ENCODE data around the gene ZFYVE28. TPM values are rescaled to one million over a fixed set of nuclear protein-coding genes. Genes with fewer than 3 reads are reported as not detected.
A peak's percentile ranks its signal among the peaks of the same experiment; 100 is the strongest.

ZFYVE28 gene
- total RNA-seq, 1 donor from 2014 or later, result 0.44 TPM

DNA sequence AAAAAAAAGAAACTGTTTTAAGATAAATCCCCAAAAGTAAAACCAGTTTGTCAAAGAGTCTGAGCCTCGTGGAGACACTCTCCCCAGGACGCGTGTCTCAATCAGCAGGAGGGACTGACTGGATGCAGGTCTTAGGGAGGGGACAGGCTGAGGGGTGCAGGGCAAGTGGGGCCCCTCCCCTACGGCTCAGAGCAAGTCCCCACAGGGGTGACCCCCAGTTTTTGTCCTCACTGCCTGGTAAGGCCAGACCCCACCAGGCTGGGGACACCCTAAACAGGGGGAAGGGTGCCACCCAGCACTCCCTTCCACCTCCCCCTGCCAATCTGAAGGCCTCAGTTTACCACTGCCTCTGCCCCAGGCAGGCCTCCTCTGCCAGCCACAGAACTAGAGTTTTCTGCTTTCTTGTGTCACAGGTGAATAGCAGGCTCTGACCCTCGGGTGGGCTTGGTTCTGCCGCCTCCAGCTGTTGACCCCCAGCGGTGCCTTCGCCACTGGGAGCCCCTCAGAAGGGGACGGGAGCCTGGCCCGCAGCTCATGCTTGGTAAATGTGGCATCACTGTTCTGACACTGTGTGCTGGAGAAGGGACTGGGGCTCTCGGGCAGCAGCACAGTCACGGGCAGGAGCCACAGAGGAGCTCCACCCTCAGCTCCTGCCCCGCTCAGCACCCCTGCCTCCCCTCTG is 86.8 kb downstream of the ZFYVE28 start:
- Mint-ChIP-seq H3K36me3 (ENCODE audit: low read depth, unreplicated experiment) (peaks cover 5% of the 10 kb centered on the region), H3K27me3 (ENCODE audit: unreplicated experiment) (peaks cover 5% of the 10 kb centered on the region), H3K4me3 (ENCODE audit: unreplicated experiment) (no peak overlapping the region), H3K4me1 (ENCODE audit: unreplicated experiment) (peaks cover 4% of the 10 kb centered on the region), H3K9me3 (ENCODE audit: unreplicated experiment) (no peaks in the 10 kb centered on the region), H3K27ac (ENCODE audit: unreplicated experiment) (no peak overlapping the region)
- DNase-seq (ENCODE audit: low spot score), result no peak
- TF ChIP-seq, protein P1, sequence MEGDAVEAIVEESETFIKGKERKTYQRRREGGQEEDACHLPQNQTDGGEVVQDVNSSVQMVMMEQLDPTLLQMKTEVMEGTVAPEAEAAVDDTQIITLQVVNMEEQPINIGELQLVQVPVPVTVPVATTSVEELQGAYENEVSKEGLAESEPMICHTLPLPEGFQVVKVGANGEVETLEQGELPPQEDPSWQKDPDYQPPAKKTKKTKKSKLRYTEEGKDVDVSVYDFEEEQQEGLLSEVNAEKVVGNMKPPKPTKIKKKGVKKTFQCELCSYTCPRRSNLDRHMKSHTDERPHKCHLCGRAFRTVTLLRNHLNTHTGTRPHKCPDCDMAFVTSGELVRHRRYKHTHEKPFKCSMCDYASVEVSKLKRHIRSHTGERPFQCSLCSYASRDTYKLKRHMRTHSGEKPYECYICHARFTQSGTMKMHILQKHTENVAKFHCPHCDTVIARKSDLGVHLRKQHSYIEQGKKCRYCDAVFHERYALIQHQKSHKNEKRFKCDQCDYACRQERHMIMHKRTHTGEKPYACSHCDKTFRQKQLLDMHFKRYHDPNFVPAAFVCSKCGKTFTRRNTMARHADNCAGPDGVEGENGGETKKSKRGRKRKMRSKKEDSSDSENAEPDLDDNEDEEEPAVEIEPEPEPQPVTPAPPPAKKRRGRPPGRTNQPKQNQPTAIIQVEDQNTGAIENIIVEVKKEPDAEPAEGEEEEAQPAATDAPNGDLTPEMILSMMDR (IDR thresholded peaks at IDR 0.05; ENCODE audit: unreplicated experiment), result no peak

DNA sequence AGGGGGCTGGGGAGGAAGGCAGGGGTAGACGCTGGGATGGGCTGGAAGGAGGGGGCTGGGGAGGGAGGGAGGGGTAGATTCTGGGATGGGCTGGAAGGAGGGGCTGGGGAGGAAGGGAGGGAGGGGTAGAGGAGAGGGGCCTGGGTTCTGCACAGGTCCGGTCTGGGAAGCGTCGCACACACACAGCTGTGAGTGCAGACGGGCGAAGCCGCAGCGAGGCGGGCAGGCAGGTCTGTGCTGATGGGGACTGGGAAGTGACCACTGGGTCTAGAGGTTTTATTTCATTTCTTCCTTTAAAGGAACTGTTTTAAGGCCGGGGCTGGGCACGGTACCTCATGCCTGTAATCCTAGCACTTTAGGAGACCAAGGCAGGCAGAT is 87.4 kb downstream of the ZFYVE28 start:
- DNase-seq (ENCODE audit: low spot score), result no peak
- TF ChIP-seq, protein P1 (IDR thresholded peaks at IDR 0.05; ENCODE audit: unreplicated experiment), result no peak
- Mint-ChIP-seq H3K27ac (ENCODE audit: unreplicated experiment) (no peak overlapping the region), H3K36me3 (ENCODE audit: low read depth, unreplicated experiment) (no peaks in the 10 kb centered on the region), H3K27me3 (ENCODE audit: unreplicated experiment) (peaks cover 5% of the 10 kb centered on the region), H3K4me3 (ENCODE audit: unreplicated experiment) (no peak overlapping the region), H3K4me1 (ENCODE audit: unreplicated experiment) (peaks cover under 1% of the 10 kb centered on the region), H3K9me3 (ENCODE audit: unreplicated experiment) (no peaks in the 10 kb centered on the region)

DNA sequence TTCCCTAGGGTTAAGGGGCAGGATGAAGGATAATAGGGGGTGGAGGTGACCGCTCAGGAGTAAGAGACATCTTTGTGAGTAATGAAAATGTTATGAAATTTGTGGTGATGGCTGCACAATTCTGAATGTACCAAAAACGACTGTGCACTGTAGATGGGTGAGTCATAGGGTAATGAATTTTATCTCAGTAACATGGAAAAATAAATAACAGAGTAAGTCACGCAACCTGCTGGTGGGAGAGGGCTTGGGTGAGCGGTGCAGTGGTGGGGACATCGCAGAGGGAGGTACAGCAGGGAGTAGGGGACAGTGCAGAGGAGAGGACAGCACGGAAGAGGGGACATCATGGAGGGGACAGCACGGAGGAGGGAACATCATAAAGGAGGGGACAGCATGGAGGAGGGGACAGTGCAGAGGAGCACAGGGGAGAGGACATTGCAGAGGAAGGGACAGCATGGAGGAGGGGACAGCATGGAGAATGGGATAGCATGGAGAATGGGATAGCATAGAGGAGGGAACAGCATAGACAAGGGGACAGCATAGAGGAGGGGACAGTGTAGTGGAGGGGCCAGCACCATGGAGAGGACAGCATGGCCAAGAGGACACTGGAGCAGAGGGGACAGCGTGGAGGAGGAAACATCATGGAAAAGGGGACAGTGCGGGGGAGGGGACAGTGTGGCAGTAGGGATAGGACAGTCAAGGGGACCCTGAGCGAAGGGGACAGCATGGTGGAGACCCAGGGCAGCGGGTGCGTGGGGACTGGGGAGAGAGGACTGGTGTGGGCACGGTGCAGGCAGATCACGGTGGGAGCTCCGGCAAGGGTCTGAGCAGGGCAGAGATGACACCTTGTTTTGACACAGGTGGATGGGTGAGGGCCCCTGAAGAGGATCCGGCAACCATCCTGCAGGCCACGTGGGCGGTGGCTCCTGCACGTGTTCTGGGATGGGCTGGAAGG is 88.1 kb downstream of the ZFYVE28 start:
- DNase-seq (ENCODE audit: low spot score), result no peak
- H3K4me3 Mint-ChIP-seq (ENCODE audit: unreplicated experiment), result no peak overlapping the region
- H3K27ac Mint-ChIP-seq (ENCODE audit: unreplicated experiment), result peak overlapping the region; percentile 67
- TF ChIP-seq, protein P1 (IDR thresholded peaks at IDR 0.05; ENCODE audit: unreplicated experiment), result no peak
- peaks cover 5% of the 10 kb centered on the region for H3K27me3 Mint-ChIP-seq (ENCODE audit: unreplicated experiment)
- H3K4me1 Mint-ChIP-seq (ENCODE audit: unreplicated experiment), result no peaks in the 10 kb centered on the region
- H3K36me3 Mint-ChIP-seq (ENCODE audit: low read depth, unreplicated experiment), result no peaks in the 10 kb centered on the region
- no peaks in the 10 kb centered on the region for H3K9me3 Mint-ChIP-seq (ENCODE audit: unreplicated experiment)

DNA sequence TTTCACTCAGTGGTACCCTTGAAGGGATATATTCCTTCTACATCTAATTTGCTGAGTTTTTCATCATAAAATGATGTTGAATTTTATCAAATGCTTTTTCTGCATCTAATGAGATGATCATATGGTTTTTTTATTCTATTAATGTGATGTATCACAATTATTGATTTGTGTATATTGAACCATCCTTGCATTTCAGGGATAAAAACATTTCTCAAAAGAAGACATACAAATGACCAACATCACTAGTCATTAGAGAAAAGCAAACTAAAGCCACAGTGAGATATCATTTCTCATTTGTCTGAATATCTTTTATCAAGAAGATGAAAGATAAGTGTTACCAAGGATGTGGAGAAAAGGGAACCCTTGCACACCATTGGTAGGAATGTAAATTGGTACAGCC is 90.9 kb downstream of the ZFYVE28 start:
- no peaks in the 10 kb centered on the region for H3K36me3 Mint-ChIP-seq (ENCODE audit: low read depth, unreplicated experiment)
- H3K27me3 Mint-ChIP-seq (ENCODE audit: unreplicated experiment), result peaks cover 3% of the 10 kb centered on the region
- no peak overlapping the region for H3K4me3 Mint-ChIP-seq (ENCODE audit: unreplicated experiment)
- no peaks in the 10 kb centered on the region for H3K9me3 Mint-ChIP-seq (ENCODE audit: unreplicated experiment)
- TF ChIP-seq, protein P1 (IDR thresholded peaks at IDR 0.05; ENCODE audit: unreplicated experiment), result no peak
- DNase-seq (ENCODE audit: low spot score), result no peak
- H3K27ac Mint-ChIP-seq (ENCODE audit: unreplicated experiment), result no peak overlapping the region
- no peaks in the 10 kb centered on the region for H3K4me1 Mint-ChIP-seq (ENCODE audit: unreplicated experiment)

DNA sequence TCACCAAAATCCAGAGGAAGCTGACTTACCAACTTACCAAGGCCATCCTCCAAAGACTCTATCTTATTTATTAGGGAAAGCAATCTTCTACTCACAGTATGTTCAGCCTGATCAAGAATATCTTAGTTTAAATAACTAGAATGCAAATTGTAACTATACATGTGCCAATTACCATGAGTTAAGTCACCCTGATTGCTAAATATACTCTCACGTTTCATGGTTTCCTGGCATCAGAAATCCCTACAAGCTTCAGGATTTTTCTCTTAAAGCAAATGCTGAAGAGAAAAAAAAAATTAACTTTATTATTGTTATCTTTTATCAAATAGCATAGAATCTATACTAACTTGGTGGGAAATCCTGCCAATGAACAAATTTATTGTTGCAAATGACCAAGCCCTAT is 93.6 kb downstream of the ZFYVE28 start:
- no peaks in the 10 kb centered on the region for H3K27me3 Mint-ChIP-seq (ENCODE audit: unreplicated experiment)
- TF ChIP-seq, protein P1 (IDR thresholded peaks at IDR 0.05; ENCODE audit: unreplicated experiment), result no peak
- DNase-seq (ENCODE audit: low spot score), result no peak
- H3K4me3 Mint-ChIP-seq (ENCODE audit: unreplicated experiment), result no peak overlapping the region
- no peaks in the 10 kb centered on the region for H3K4me1 Mint-ChIP-seq (ENCODE audit: unreplicated experiment)
- no peaks in the 10 kb centered on the region for H3K9me3 Mint-ChIP-seq (ENCODE audit: unreplicated experiment)
- H3K36me3 Mint-ChIP-seq (ENCODE audit: low read depth, unreplicated experiment), result no peaks in the 10 kb centered on the region
- H3K27ac Mint-ChIP-seq (ENCODE audit: unreplicated experiment), result no peak overlapping the region

Measured in endothelial cell (in vitro differentiated cells).